T-helper 17 cell (primary cell): ENCODE data around the gene SYT7. TPM values are rescaled to one million over a fixed set of nuclear protein-coding genes. Genes with fewer than 3 reads are reported as not detected.

Experiments used
- ATAC-seq: fragments of 150-1000 bp; cut with Tn5 transposase; 2 replicates; pipeline ENCODE4 v1.10.0; 2021; ENCODE audit warnings: mild to moderate bottlenecking, moderate library complexity
- DNase-seq, 3 donors: peaks; one replicate each; pipeline versions ENCODE4 v3.0.0 to v3.0.0-alpha.2; 2020 to 2021
- H3K9me3 ChIP-seq: one replicate; pipeline ENCODE4 v1.7.0; 2013; ENCODE audit warnings: low read length, mild to moderate bottlenecking; ENCODE audit not compliant: control insufficient read depth, poor library complexity, severe bottlenecking
- H3K27ac Mint-ChIP-seq: one replicate; pipeline ENCODE4 v1.8.0; 2022; ENCODE audit warnings: mild to moderate bottlenecking, moderate library complexity, mixed read lengths
- H3K27me3 Mint-ChIP-seq: one replicate; pipeline ENCODE4 v1.8.0; 2022; ENCODE audit warnings: mixed read lengths
- H3K36me3 Mint-ChIP-seq: one replicate; pipeline ENCODE4 v1.8.0; 2022; ENCODE audit warnings: low read depth, mixed read lengths
- H3K4me1 Mint-ChIP-seq: one replicate; pipeline ENCODE4 v1.8.0; 2022; ENCODE audit warnings: mild to moderate bottlenecking, mixed read lengths
- H3K4me3 Mint-ChIP-seq: one replicate; pipeline ENCODE4 v1.8.0; 2022; ENCODE audit warnings: mild to moderate bottlenecking, moderate library complexity, mixed read lengths
- total RNA-seq, 4 donors: library from RNA in 2 of 4; stranded (reverse) in 2 of 4; gene quantifications; one replicate each; pipeline ENCODE4 v1.2.3 and lab custom pipeline; 2022 to 2026

SYT7 gene
- total RNA-seq, 2 donors from 2014 or later, result not detected

DNA sequence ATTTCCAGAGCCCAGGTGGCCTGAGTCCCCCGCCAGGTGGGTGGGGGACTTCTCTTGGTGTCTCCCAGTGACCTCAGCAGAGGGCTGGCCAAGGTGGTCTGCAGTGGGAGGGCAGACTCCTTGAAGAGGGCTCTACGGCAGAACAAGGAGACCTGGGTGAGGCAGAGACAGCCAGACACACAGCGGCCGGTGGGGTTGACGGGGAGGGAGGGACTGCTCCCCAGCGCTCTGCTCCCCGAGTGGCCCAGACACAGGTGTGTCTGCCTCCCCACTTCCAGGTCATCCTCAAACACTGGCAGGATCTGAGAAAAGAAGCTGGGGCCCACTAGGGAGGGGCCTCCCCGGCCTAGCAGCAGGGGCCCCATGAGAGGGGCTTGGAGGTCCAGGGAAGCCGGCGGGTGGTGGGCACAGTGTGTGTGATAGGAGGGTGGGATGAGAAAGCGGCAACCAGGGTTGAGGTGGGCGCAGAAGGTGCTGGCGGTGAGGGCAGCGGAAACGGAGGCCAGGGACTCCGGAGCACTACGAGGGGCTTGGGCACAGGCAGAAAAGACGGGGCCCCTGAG is 30.1 kb downstream of the SYT7 start:
- H3K9me3 ChIP-seq, result no peaks in the 10 kb centered on the region
- ATAC-seq, result no peak
- Mint-ChIP-seq H3K4me3 (no peak overlapping the region), H3K36me3 (peaks cover 6% of the 10 kb centered on the region), H3K27ac (no peak overlapping the region), H3K4me1 (peaks cover 13% of the 10 kb centered on the region), H3K27me3 (peaks cover 48% of the 10 kb centered on the region)
- no peak for DNase-seq

DNA sequence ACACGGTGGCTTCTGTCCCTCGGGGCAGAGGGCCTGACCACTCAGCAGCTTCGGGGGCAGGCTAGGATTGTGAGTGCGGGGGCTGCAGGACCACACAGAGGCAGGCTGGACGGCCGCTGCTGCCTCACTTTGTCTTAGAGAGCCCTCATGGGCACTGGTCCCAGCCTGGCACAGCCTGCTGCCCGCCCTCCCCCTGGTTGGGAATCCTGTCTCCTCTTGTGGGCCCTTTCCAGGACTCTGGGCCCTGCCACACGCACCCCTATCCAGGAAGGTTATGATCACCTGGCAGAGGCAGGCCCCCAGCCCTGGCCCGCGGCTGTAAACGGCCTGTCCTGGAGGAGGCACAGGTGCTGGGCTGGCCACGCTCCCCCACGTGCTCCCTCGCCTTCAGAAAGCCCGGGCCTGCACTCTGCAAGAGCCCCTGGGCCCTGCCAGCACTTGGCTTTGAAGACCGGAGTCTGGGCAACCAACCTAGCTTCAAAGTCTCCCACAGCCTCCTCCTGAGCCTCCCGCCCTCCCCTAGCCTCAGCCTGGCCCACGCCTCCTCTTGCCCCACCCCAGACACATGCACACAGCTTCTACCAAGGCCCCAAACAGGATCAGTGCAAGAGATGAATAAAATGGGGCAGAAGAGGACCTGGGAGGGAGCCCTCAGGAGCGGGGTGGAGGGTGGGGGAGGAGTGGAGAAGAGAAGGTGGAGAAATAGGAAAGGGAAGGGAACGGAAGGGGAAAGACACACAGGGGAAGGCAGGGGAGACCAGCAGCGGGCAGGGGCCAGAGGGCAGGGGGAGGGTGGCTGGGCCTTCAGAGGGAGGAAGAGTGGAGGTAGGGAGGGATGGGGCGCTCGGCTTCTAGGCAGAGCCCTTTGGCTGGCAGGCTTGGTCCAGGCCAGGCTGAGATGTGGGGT is 31.0 kb downstream of the SYT7 start:
- no peak overlapping the region for H3K27ac Mint-ChIP-seq
- no peak overlapping the region for H3K4me3 Mint-ChIP-seq
- ATAC-seq, result no peak
- DNase-seq, result no peak
- no peaks in the 10 kb centered on the region for H3K9me3 ChIP-seq
- peaks cover 51% of the 10 kb centered on the region for H3K27me3 Mint-ChIP-seq
- H3K36me3 Mint-ChIP-seq, result peaks cover 6% of the 10 kb centered on the region
- H3K4me1 Mint-ChIP-seq, result peaks cover 13% of the 10 kb centered on the region

DNA sequence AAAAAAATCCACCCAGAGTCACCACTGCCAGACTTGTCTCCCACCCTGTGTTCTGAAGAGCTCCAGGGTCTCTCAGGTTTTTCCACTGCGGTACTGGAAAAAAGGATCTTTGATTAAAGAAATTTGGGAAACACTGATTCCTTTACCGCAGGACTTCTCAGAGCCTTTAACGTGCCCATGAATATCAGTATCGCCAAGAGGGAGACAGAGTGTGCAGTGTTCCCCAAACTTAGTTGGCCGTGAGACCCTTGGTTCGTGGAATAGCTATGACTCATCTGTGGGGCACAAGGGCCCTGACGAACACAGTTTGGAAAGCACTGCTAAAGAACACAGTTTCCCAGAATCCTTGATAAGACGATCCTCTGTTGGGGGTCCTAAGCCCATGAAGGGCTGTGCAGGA is 31.7 kb downstream of the SYT7 start:
- Mint-ChIP-seq H3K27me3 (peaks cover 47% of the 10 kb centered on the region), H3K4me3 (no peak overlapping the region), H3K4me1 (peaks cover 10% of the 10 kb centered on the region), H3K27ac (no peak overlapping the region), H3K36me3 (peaks cover 2% of the 10 kb centered on the region)
- ATAC-seq, result no peak
- no peak for DNase-seq
- no peaks in the 10 kb centered on the region for H3K9me3 ChIP-seq

DNA sequence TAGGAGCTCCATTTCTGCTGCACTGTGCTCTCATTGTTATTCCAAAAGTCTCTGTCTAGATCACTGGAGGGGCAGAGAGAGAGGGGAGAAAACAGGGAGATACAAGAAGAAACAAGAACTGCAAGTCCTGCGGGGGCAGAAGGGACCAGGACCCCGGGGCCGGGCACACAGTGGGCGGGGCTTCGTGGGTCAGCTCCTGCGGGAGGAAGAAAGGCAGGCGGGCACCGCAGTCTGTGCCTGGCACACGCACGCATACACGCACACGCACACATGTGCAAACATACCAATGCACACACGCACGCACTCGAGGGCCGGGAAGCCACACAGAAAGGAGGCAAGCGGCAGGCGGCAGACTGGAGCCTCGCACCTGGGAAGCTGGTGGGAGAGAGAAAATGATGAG is 33.6 kb downstream of the SYT7 start:
- H3K9me3 ChIP-seq, result no peaks in the 10 kb centered on the region
- Mint-ChIP-seq H3K27ac (no peak overlapping the region), H3K4me3 (no peak overlapping the region), H3K4me1 (peaks cover 6% of the 10 kb centered on the region), H3K27me3 (peaks cover 37% of the 10 kb centered on the region), H3K36me3 (no peaks in the 10 kb centered on the region)
- ATAC-seq (no peak), DNase-seq (no peak)

DNA sequence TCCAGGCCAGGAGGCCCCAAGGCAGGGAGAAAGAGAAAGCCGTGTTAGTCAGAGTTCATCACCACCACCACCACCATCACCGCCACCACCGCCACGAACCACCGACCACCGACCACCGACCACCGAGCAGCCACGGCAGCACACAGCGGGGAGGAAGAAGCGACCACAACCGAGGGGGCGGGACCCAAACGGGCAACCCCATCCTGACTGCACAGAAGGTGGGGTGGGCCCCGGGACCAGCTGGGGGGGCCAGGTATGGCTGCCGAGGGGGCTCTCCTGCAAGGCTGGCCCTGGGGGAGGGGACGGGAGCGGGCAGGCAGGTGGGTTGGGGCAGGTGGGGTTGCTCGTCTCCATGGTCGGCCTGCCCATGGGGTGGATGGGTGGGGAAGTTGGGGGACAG is 34.2 kb downstream of the SYT7 start:
- no peaks in the 10 kb centered on the region for H3K36me3 Mint-ChIP-seq
- peaks cover 40% of the 10 kb centered on the region for H3K27me3 Mint-ChIP-seq
- no peaks in the 10 kb centered on the region for H3K9me3 ChIP-seq
- H3K4me3 Mint-ChIP-seq, result no peak overlapping the region
- H3K27ac Mint-ChIP-seq, result no peak overlapping the region
- ATAC-seq (no peak), DNase-seq (no peak)
- H3K4me1 Mint-ChIP-seq, result peaks cover 7% of the 10 kb centered on the region

DNA sequence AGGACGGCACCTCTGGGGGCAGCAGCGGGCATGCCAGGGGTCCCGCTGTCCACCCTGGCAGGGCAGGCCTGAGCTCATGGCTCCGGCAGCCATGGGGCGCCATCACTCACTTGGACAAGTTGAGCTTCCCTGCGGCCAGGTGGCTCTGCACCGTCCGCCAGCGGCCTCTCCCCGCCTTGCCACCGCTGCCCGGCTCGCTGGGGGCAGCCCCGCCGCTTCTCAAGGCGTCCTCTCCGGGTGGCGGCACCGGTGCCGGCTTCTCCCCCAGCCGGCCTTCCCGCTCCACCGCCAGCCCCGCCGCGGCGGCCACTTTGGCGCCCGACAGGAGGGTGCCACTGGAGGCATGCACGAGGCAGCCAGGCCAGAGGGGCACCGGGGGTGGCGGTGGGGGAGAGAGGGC is 35.0 kb downstream of the SYT7 start:
- ATAC-seq (no peak), DNase-seq (no peak)
- no peaks in the 10 kb centered on the region for H3K9me3 ChIP-seq
- Mint-ChIP-seq H3K4me3 (no peak overlapping the region), H3K27ac (no peak overlapping the region), H3K36me3 (peaks cover 2% of the 10 kb centered on the region), H3K4me1 (peaks cover 6% of the 10 kb centered on the region), H3K27me3 (peaks cover 40% of the 10 kb centered on the region)

DNA sequence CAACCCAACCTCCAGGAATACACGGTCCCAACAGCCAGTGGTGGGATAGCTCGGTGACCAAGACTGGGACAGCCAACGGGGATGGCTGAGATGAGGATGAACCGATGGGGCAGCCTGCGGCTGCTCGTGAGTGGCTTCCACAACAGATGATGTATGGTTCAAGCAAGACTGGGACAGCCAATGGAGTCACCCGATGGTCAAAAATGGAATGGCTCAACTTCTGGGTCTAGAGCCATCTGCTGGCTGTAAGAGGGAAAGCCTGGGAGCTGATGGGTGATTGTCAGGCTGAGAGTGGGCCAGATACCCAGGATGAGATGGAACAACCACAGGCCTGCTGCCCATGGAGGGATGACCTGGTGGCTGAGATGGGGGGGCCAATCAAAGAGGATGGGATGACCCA is 35.5 kb downstream of the SYT7 start:
- Mint-ChIP-seq H3K4me3 (no peak overlapping the region), H3K4me1 (peaks cover 6% of the 10 kb centered on the region), H3K27ac (no peak overlapping the region), H3K27me3 (peaks cover 42% of the 10 kb centered on the region), H3K36me3 (peaks cover 2% of the 10 kb centered on the region)
- H3K9me3 ChIP-seq, result no peaks in the 10 kb centered on the region
- ATAC-seq (no peak), DNase-seq (no peak)

DNA sequence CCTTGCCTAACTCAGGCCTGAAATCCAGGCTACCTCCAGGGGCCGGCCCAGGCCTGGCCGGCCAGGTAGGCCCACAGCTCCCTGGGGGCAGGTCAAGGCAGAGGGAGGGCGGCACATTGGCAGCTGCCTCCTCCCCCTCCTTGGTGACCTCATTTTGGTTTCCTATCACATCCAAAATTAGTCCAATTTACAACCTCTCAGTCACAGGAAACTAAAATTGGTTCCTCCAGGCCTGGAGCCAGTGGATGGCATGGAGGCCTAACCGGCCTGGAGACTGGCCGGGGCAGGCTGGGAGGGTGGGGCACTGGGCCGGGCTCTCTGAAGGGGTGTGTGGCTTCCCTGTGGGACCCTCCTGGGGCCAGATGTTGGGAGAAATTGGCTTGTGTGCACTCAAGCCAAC is 36.4 kb downstream of the SYT7 start:
- DNase-seq (no peak), ATAC-seq (no peak)
- H3K9me3 ChIP-seq, result no peaks in the 10 kb centered on the region
- Mint-ChIP-seq H3K27me3 (peaks cover 49% of the 10 kb centered on the region), H3K4me1 (peaks cover 6% of the 10 kb centered on the region), H3K4me3 (no peak overlapping the region), H3K36me3 (peaks cover 2% of the 10 kb centered on the region), H3K27ac (no peak overlapping the region)

DNA sequence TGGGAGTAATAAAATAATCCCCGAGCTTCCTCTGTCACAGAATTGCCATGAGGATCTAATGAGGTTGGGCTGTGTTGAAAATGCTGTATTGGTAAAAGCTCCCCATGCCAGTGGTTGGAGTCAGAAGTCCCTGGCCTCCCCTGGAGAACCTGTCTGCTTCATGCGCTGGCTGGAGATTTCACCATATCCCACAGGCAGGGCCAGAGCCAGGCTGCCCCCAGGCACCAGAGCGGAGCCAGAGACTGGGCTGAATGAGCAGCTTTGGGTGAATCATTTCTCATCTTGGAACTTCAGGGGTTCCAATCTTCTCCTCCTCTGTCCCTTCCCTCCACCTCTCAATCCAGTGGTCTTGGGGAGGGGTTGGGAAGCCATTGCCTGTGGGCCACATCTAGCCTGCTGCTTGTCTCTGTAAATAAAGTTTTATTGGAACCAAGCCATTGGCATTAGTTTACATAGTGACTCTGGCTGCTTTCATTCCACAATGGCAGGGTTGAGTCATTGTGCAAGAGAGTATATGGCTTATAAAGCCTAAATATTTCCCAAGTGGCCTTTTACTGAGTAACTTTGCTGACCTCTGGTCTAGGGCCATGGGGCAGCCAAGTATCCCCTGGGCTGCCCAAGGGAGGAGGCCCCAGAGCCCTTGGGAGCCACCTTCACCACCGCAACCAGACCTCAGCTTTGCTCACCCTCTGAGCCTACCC is 37.1 kb downstream of the SYT7 start:
- H3K36me3 Mint-ChIP-seq, result peaks cover 2% of the 10 kb centered on the region

DNA sequence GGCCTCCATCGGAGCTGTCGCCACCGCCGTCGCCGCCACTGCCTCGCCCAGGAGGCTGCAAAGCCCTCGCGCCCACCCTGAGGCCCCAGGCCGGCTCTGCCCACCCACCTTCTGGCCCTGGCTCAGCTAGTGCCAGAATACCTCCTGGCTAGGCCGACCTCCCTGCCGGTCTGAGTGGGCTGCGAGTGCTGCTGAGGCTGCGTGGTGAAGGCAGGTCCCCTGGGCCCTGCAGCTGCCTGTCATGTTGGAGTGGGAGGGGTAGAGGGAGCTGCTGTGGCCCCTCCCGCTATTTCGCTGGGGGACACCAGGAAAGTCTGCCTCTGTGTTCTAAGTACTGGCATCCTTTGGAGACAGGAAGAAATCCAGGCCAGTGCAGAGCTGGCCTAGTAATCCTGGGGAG is 38.2 kb downstream of the SYT7 start:
- no peak for ATAC-seq
- peaks cover 50% of the 10 kb centered on the region for H3K27me3 Mint-ChIP-seq
- no peaks in the 10 kb centered on the region for H3K9me3 ChIP-seq
- H3K4me3 Mint-ChIP-seq, result no peak overlapping the region
- H3K36me3 Mint-ChIP-seq, result peaks cover 2% of the 10 kb centered on the region
- H3K27ac Mint-ChIP-seq, result no peak overlapping the region
- H3K4me1 Mint-ChIP-seq, result peaks cover 6% of the 10 kb centered on the region
- no peak for DNase-seq

More for the DNA sequence above, 37.1 kb downstream of the SYT7 start:
- H3K27ac Mint-ChIP-seq, result no peak overlapping the region
- peaks cover 56% of the 10 kb centered on the region for H3K27me3 Mint-ChIP-seq
- H3K4me3 Mint-ChIP-seq, result no peak overlapping the region
- H3K9me3 ChIP-seq, result no peaks in the 10 kb centered on the region
- peaks cover 6% of the 10 kb centered on the region for H3K4me1 Mint-ChIP-seq
- no peak for ATAC-seq
- no peak for DNase-seq

DNA sequence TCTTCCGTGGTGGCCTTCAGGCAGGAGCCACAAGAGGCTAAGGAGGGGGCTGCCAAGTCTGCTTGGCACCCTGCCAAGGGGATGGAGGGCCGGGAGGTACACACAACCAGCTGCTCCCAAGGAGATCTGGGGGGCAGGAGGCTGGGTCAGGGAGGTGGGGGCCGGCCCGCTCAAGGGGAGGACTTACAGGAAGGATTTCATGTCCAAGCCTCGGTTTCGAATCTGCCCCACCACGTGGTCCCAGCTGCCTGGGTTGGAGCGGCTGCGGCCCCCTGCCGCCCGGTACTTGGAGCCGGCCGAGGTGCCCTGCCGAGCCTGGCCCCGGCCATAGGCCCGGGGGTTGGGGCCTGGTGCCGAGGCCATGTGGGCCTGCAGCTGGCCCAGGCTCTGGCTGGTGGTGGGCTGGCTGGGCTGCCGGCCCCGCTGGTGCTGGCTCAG is 38.8 kb downstream of the SYT7 start:
- ATAC-seq, result no peak
- H3K27ac Mint-ChIP-seq, result no peak overlapping the region
- H3K27me3 Mint-ChIP-seq, result peaks cover 50% of the 10 kb centered on the region
- H3K36me3 Mint-ChIP-seq, result peaks cover 2% of the 10 kb centered on the region
- no peak for DNase-seq
- no peak overlapping the region for H3K4me3 Mint-ChIP-seq
- H3K9me3 ChIP-seq, result no peaks in the 10 kb centered on the region
- peaks cover 6% of the 10 kb centered on the region for H3K4me1 Mint-ChIP-seq

DNA sequence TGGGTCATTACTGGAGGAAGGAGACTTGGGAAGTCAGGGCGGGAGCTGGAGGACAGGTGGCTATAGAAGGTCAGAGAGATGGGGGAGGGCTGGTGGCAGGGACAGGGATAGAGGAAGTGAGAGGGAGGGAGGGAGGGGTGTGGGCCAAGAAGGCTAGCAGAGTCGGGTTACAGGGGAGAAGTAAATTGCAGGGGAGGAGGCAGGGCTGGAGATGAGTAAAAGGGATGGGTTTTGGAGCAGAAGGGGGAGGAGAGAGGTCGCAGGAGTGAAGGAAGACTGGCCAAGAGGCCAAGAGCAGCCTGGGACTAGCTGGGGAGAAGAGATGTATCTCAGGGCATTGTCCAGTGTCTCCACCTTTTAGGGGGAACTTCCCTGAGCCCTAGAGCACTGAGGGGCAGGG is 39.3 kb downstream of the SYT7 start:
- Mint-ChIP-seq H3K4me3 (no peak overlapping the region), H3K27me3 (peaks cover 50% of the 10 kb centered on the region), H3K4me1 (peaks cover 6% of the 10 kb centered on the region), H3K36me3 (peaks cover 2% of the 10 kb centered on the region), H3K27ac (no peak overlapping the region)
- H3K9me3 ChIP-seq, result no peaks in the 10 kb centered on the region
- DNase-seq (no peak), ATAC-seq (no peak)

DNA sequence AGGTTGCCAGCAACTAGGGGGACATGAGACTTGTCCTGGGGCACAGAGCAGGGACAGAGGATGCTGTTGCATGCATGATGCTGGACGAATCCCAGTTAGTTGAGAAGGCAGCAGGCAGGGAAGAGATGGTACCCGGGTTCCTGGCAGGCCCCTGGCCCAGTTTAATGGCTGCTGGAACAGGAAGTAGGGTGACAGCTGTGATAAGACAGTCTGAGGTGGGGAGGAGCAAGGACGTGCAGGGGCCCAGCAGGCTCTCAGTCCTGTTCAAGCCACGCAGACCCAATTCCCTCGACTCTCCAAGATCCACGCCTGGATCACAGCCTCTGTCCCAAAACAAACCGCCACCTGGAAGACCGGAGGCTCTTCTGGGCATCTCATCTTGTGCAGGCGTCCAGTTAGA is 40.3 kb downstream of the SYT7 start:
- Mint-ChIP-seq H3K4me3 (no peak overlapping the region), H3K27ac (no peak overlapping the region), H3K36me3 (peaks cover 2% of the 10 kb centered on the region), H3K4me1 (peaks cover 6% of the 10 kb centered on the region), H3K27me3 (peaks cover 49% of the 10 kb centered on the region)
- no peaks in the 10 kb centered on the region for H3K9me3 ChIP-seq
- DNase-seq (no peak), ATAC-seq (no peak)
